ENCODE data around the gene IL1B. TPM values are rescaled to one million over a fixed set of nuclear protein-coding genes. Genes with fewer than 3 reads are reported as not detected.

Gene IL1B
- polyA plus RNA-seq, 1 donor from 2014 or later, result not detected

GRCh38 chr2:112832841-112833638, 3.5 kb downstream of the IL1B start:
- no peak for TF ChIP-seq RAD21 (conservative IDR thresholded peaks at IDR 0.05)
- TF ChIP-seq POLR2AphosphoS5 (IDR thresholded peaks at IDR 0.05), result no peak
- no peak for TF ChIP-seq REST (IDR thresholded peaks at IDR 0.05; ENCODE audit: borderline replicate concordance)
- no peak for TF ChIP-seq EP300 (conservative IDR thresholded peaks at IDR 0.05; ENCODE audit: poor library complexity, severe bottlenecking)
- no peak for TF ChIP-seq MXI1 (conservative IDR thresholded peaks at IDR 0.05; ENCODE audit: poor library complexity, severe bottlenecking)
- TF ChIP-seq SMC3 (conservative IDR thresholded peaks at IDR 0.05; ENCODE audit: poor library complexity), result no peak
- TF ChIP-seq EZH2 (IDR thresholded peaks at IDR 0.05; ENCODE audit: borderline replicate concordance, insufficient read depth, low read length, poor library complexity, severe bottlenecking), result no peak
- no peak for TF ChIP-seq CTCF (IDR thresholded peaks at IDR 0.05; ENCODE audit: poor library complexity, severe bottlenecking)
- no peak for TF ChIP-seq TAF1 (IDR thresholded peaks at IDR 0.05; ENCODE audit: low read depth)
- H2AFZ ChIP-seq (ENCODE audit: low read depth, low read length), result no peak overlapping the region
- no peaks in the 10 kb centered on the region for H4K20me1 ChIP-seq (ENCODE audit: insufficient read depth)
- no peak overlapping the region for H3K4me2 ChIP-seq (ENCODE audit: low read length)
- H3K9me2 ChIP-seq (ENCODE audit: insufficient read depth, low read length), result no peaks in the 10 kb centered on the region
- no peaks in the 10 kb centered on the region for H3K36me3 ChIP-seq (ENCODE audit: insufficient read depth, low read length)
- H3K4me3 ChIP-seq (ENCODE audit: low read length), result no peak overlapping the region
- no peaks in the 10 kb centered on the region for H3K79me2 ChIP-seq (replicated peaks; ENCODE audit: insufficient read depth, low read length)
- H3K9ac ChIP-seq (ENCODE audit: low read length), result no peak overlapping the region
- no peak overlapping the region for H3K27ac ChIP-seq (ENCODE audit: low read length)
- H3K9me3 ChIP-seq (ENCODE audit: low read length), result no peaks in the 10 kb centered on the region
- H3F3A ChIP-seq (ENCODE audit: insufficient read depth, low read length, poor library complexity, severe bottlenecking), result no peaks in the 10 kb centered on the region
- H3K27me3 ChIP-seq (ENCODE audit: insufficient read depth, low read depth, low read length), result no peaks in the 10 kb centered on the region

- Histone ChIP-seq H3K9ac (ENCODE audit: low read length) (no peak overlapping the region), H3K9me3 (ENCODE audit: low read length) (no peaks in the 10 kb centered on the region), H3K27me3 (ENCODE audit: insufficient read depth, low read depth, low read length) (no peaks in the 10 kb centered on the region), H3F3A (ENCODE audit: insufficient read depth, low read length, poor library complexity, severe bottlenecking) (no peaks in the 10 kb centered on the region), H3K36me3 (ENCODE audit: insufficient read depth, low read length) (no peaks in the 10 kb centered on the region), H3K79me2 (replicated peaks; ENCODE audit: insufficient read depth, low read length) (no peaks in the 10 kb centered on the region), H2AFZ (ENCODE audit: low read depth, low read length) (no peak overlapping the region), H3K4me3 (ENCODE audit: low read length) (no peak overlapping the region), H3K27ac (ENCODE audit: low read length) (no peak overlapping the region), H3K9me2 (ENCODE audit: insufficient read depth, low read length) (no peaks in the 10 kb centered on the region), H3K4me2 (ENCODE audit: low read length) (no peak overlapping the region), H4K20me1 (ENCODE audit: insufficient read depth) (no peaks in the 10 kb centered on the region)
- TF ChIP-seq SMC3 (conservative IDR thresholded peaks at IDR 0.05; ENCODE audit: poor library complexity), result no peak
Measured at GRCh38 chr2:112831946-112832840, 4.4 kb downstream of the IL1B start.
